Endothelial cell (in vitro differentiated cells): ENCODE results near the gene CACNA2D4. TPM values are rescaled to one million over a fixed set of nuclear protein-coding genes. Genes with fewer than 3 reads are reported as not detected.
"Not testable (repeated sequence)": the region's sequence is repeated elsewhere in the genome, so short reads cannot be mapped to it uniquely, and the experiment has no call there.

ENCODE experiments used
- DNase-seq: peaks from one replicate; pipeline ENCODE4 v3.0.0; 2021; ENCODE audit warnings: low spot score
- H3K27ac Mint-ChIP-seq: one replicate; pipeline ENCODE4 v1.8.0; 2021; ENCODE audit warnings: mixed read lengths, inconsistent platforms; ENCODE audit not compliant: unreplicated experiment
- H3K27me3 Mint-ChIP-seq: one replicate; pipeline ENCODE4 v1.8.0; 2021; ENCODE audit warnings: mild to moderate bottlenecking, moderate library complexity, mixed read lengths, inconsistent platforms; ENCODE audit not compliant: unreplicated experiment
- H3K36me3 Mint-ChIP-seq: one replicate; pipeline ENCODE4 v1.8.0; 2021; ENCODE audit warnings: mild to moderate bottlenecking, low read depth, mixed read lengths, inconsistent platforms; ENCODE audit not compliant: unreplicated experiment
- H3K4me1 Mint-ChIP-seq: one replicate; pipeline ENCODE4 v1.8.0; 2021; ENCODE audit warnings: mild to moderate bottlenecking, mixed read lengths, inconsistent platforms; ENCODE audit not compliant: unreplicated experiment
- H3K4me3 Mint-ChIP-seq: one replicate; pipeline ENCODE4 v1.8.0; 2021; ENCODE audit warnings: mild to moderate bottlenecking, mixed read lengths, inconsistent platforms; ENCODE audit not compliant: unreplicated experiment
- H3K9me3 Mint-ChIP-seq: one replicate; pipeline ENCODE4 v1.8.0; 2021; ENCODE audit warnings: mixed read lengths, inconsistent platforms; ENCODE audit not compliant: unreplicated experiment
- total RNA-seq: library from RNA; stranded (reverse); fragmentation: NEBNext Ultra II Directional; extraction: Animal tissue kit (Norgen Biotek cat#: 25700); gene quantifications from one replicate; pipeline ENCODE4 v1.2.1, GENCODE V29; 2021; ENCODE audit not compliant: unreplicated experiment
- TF ChIP-seq, protein P1 (sequence below): fragments of 200-600 bp; sonication (generic); IDR thresholded peaks from one replicate; pipeline ENCODE4 v1.5.0; 2021; ENCODE audit warnings: antibody characterized with exemption; ENCODE audit not compliant: unreplicated experiment

The CACNA2D4 gene
- total RNA-seq, 1 donor from 2014 or later = 0.28 TPM

DNA sequence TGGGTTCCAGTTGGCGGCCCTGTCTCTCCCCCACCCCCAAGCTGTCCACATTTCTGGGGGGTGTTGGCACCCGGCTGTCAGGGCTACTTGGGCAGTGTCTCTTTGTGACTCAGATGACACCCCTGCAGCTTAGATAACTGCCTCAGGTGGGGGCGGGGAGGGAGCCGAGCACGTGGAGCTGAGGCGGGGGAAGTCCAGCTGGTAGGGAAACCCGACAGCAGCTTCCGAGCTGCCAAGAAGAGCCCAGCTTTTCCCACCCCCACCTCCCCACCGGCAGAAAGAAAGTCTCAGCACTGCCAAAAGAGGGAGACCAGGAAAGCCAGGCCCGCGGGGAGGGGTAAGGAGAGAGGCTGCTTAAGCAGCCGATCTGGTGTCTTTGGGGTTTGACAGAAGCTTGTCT, 96.6 kb downstream of the CACNA2D4 start:
- no peak overlapping the region for H3K27ac Mint-ChIP-seq
- H3K9me3 Mint-ChIP-seq = no peaks in the 10 kb centered on the region
- H3K27me3 Mint-ChIP-seq = peaks cover 22% of the 10 kb centered on the region
- TF ChIP-seq, protein P1, sequence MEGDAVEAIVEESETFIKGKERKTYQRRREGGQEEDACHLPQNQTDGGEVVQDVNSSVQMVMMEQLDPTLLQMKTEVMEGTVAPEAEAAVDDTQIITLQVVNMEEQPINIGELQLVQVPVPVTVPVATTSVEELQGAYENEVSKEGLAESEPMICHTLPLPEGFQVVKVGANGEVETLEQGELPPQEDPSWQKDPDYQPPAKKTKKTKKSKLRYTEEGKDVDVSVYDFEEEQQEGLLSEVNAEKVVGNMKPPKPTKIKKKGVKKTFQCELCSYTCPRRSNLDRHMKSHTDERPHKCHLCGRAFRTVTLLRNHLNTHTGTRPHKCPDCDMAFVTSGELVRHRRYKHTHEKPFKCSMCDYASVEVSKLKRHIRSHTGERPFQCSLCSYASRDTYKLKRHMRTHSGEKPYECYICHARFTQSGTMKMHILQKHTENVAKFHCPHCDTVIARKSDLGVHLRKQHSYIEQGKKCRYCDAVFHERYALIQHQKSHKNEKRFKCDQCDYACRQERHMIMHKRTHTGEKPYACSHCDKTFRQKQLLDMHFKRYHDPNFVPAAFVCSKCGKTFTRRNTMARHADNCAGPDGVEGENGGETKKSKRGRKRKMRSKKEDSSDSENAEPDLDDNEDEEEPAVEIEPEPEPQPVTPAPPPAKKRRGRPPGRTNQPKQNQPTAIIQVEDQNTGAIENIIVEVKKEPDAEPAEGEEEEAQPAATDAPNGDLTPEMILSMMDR = no peak
- H3K4me1 Mint-ChIP-seq = peaks cover 4% of the 10 kb centered on the region
- no peak overlapping the region for H3K4me3 Mint-ChIP-seq
- no peaks in the 10 kb centered on the region for H3K36me3 Mint-ChIP-seq
- no peak for DNase-seq

DNA sequence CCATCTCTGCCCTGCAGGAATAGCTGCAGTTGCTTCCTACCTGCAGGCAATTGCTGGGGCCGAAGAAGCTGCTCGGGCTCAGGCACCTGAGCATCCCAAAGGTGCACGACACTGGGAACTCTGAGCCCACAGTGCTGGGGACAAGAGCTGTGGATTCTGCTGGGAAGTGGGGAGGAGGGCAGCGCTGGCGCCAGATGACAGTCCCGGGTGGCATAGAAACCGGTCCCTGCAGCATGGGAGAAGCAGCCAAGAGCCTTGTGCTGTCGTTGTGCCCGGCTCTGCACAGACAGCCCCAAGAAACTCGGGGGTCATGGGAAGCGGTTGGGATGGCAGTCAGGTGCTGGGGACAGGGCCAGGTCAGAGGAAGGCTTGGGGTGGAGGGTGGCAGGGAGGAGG, 97.6 kb downstream of the CACNA2D4 start:
- Mint-ChIP-seq H3K4me3 (no peak overlapping the region), H3K9me3 (no peaks in the 10 kb centered on the region), H3K27me3 (peaks cover 25% of the 10 kb centered on the region), H3K36me3 (no peaks in the 10 kb centered on the region), H3K4me1 (peaks cover 8% of the 10 kb centered on the region), H3K27ac (no peak overlapping the region)
- no peak for DNase-seq
- TF ChIP-seq, protein P1 = no peak

DNA sequence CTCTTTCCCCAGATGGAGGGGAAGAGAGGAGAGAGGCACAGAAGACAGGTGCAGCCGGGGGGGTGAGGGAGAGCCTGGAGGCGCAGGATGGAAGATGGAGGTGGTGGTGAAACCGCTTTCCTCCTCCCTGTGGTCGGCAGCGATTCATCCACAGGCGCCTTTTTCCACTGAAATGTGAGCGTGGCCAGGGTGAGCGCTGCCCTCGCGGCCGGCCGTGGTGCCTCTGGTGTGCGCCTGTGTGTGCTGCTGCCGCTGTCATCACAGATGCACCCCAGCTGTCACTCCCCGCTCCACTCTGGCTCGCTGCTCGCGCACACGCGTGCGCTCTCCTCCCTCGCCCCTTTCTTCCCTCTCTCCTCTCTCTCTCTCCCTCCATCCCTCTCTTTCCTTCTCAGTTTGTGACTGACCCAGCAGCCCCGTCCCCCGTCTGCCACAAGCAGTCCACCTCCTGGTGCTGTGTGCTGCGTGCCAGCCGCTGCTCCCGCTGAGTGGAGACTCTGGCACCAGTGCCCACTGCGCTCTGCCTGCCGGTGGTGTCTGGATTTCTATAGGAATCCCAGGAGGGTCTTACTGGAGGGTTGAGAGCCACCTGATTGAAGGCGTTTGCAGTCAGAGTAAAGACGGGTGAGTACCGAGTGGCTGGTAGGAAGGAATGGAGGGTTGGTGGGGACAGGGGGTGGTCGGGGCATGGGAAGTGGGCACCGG, 98.1 kb downstream of the CACNA2D4 start, which contains the start of gene LRTM2:
LRTM2 (plus strand) TSS at position 375 of the 705 bp plus-strand sequence. CDS start 7,584 bp downstream, outside the sequence.
- no peaks in the 10 kb centered on the region for H3K36me3 Mint-ChIP-seq
- H3K4me3 Mint-ChIP-seq = no peak within 1 kb of the TSS
- TF ChIP-seq, protein P1 = no peak
- DNase-seq = no peak
- H3K27ac Mint-ChIP-seq = no peak within 1 kb of the TSS
- H3K27me3 Mint-ChIP-seq = peaks cover 25% of the 10 kb centered on the region
- peaks cover 8% of the 10 kb centered on the region for H3K4me1 Mint-ChIP-seq
- no peaks in the 10 kb centered on the region for H3K9me3 Mint-ChIP-seq

DNA sequence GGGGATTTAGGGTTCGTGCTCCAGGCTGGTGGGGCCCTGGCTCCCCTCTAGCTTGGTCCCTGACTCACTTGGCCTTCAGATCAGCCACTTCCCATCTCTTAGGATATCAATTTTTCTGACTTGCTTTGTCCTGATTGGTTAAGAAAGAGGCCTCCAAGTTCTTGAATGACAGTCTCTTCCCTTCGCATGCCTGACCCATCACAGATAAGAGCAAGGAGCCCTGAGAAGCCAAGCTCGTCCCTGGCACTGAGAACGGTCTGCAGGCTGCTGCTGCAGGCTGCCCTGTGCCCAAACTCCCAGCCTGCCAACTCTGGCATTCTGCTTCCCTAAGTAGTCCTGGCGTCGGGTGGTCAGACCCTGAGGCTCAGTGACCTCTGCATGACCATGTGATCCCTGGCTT, 98.9 kb downstream of the CACNA2D4 start:
- H3K36me3 Mint-ChIP-seq = no peaks in the 10 kb centered on the region
- H3K9me3 Mint-ChIP-seq = no peaks in the 10 kb centered on the region
- H3K4me3 Mint-ChIP-seq = no peak overlapping the region
- H3K27ac Mint-ChIP-seq = no peak overlapping the region
- no peak for DNase-seq
- TF ChIP-seq, protein P1 = no peak
- peaks cover 22% of the 10 kb centered on the region for H3K27me3 Mint-ChIP-seq
- H3K4me1 Mint-ChIP-seq = peaks cover 8% of the 10 kb centered on the region

DNA sequence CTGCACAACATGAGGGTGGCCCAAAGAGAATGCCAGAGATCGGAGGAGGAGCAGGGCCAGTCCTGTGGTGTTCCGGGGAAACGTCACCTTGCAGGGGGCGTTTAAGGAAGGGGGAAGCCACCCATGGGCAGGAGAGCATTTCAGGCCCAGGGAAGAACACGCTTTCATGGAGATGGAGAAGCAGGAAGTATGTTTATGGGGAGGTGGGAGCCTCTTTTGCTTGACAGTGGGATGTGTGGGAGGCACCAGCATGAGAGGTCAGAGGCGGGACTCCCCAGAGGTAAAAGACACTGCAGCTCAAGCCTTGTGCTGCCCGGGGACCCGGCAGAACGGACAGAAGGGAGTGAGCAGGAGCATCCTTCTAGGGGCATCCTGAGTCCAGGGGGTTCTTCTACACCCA, 99.4 kb downstream of the CACNA2D4 start:
- no peak for DNase-seq
- Mint-ChIP-seq H3K4me3 (no peak overlapping the region), H3K9me3 (no peaks in the 10 kb centered on the region), H3K27ac (no peak overlapping the region), H3K27me3 (peaks cover 22% of the 10 kb centered on the region), H3K36me3 (no peaks in the 10 kb centered on the region), H3K4me1 (peaks cover 8% of the 10 kb centered on the region)
- TF ChIP-seq, protein P1 = no peak

DNA sequence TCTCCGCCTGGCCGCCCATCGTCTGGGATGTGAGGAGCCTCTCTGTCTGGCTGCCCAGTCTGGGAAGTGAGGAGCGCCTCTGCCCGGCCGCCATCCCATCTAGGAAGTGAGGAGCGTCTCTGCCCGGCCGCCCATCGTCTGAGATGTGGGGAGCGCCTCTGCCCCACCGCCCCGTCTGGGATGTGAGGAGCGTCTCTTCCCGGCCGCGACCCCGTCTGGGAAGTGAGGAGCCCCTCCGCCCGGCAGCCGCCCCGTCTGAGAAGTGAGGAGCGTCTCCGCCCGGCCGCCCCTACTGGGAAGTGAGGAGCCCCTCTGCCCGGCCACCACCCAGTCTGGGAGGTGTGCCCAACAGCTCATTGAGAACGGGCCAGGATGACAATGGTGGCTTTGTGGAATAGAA, 100.5 kb downstream of the CACNA2D4 start:
- H3K4me1 Mint-ChIP-seq, DNase-seq, H3K4me3 Mint-ChIP-seq, H3K36me3 Mint-ChIP-seq, H3K27ac Mint-ChIP-seq, H3K9me3 Mint-ChIP-seq: not testable (repeated sequence)
- H3K27me3 Mint-ChIP-seq = peaks cover 22% of the 10 kb centered on the region
